ENCODE results near the gene PHACTR4. TPM values are rescaled to one million over a fixed set of nuclear protein-coding genes. Genes with fewer than 3 reads are reported as not detected.

Gene PHACTR4
- total and polyA plus RNA-seq, 9 of the 15 experiments (the other 6 are each of a cell fraction or from before 2014, with no cell fraction given): 6.4 to 43.6 (median 14.2) TPM

- peak overlapping the region; percentile 55 for H3K4me3 ChIP-seq
- in situ Hi-C loops (cut with MboI) (no loop called here), intact Hi-C loops (cut with micrococcal nuclease) (loop anchor here (1.0 to 5.0 kb wide), 2 partner anchors 37 to 122 kb away; no protein-coding TSS in a partner anchor)
- H4K20me1 ChIP-seq (replicated peaks; ENCODE audit: control insufficient read depth, insufficient read depth, low read length): no peaks in the 10 kb centered on the region
- no TSS peak for BruUV-seq (replicated peaks)
- H2AFZ ChIP-seq (ENCODE audit: low read depth, low read length): peak overlapping the region; percentile 97
- peaks cover 56% of the 10 kb centered on the region for H3K79me2 ChIP-seq (ENCODE audit: control insufficient read depth, insufficient read depth, low read length)
- peak overlapping the region; percentile 80 for H3K4me2 ChIP-seq (ENCODE audit: insufficient read depth, low read length)
- ChIA-PET POLR2A (interaction anchor here (0.6 to 4.4 kb wide), 13 partner anchors 11 to 278 kb away, joined by 3 to 26 read pairs (median 5); partner anchors contain the start of genes ATP5IF1, MED18 and RNU11), CTCF (ENCODE audit: low intra/inter-chr PET ratio) (interaction anchor here (0.7 to 1.0 kb wide), 2 partner anchors 9 to 101 kb away, joined by 4 to 7 read pairs; no protein-coding TSS in a partner anchor)
- no peaks in the 10 kb centered on the region for H3K9me1 ChIP-seq (ENCODE audit: control insufficient read depth, insufficient read depth, low read length)
- ATAC-seq (peak; percentile 29), DNase-seq (ENCODE audit: extremely low read depth in 1 of 4, low spot score in 3 of 4) (peak in 2 of 4 experiments; percentile 42 to 55), FAIRE-seq (peak; percentile 32)
- peak overlapping the region; percentile 89 for H3K27ac ChIP-seq (ENCODE audit: extremely low read depth, low read depth, low read length)
- whole genome bisulfite sequencing (ENCODE audit: insufficient coverage, low coverage, missing lambda C conversion rate): 18% methylated on average over 32 of the region's 32 CpGs
- H3K36me3 ChIP-seq (ENCODE audit: control insufficient read depth, insufficient read depth, low read length): peaks cover 7% of the 10 kb centered on the region; the same call in 1 of the 3 replicates
- H3K9me3 ChIP-seq (replicated peaks; ENCODE audit: control insufficient read depth, insufficient read depth, low read depth, low read length): no peaks in the 10 kb centered on the region
- peak overlapping the region; percentile 81 to 95 for H3K9ac ChIP-seq (ENCODE audit: insufficient read depth in 1 of 2, low read depth in 2 of 2, low read length in 2 of 2)
- peaks cover 24 to 33% of the 10 kb centered on the region in 2 experiments for H3K4me1 ChIP-seq (replicated peaks in 1 of 2; ENCODE audit: control insufficient read depth in 2 of 2, insufficient read depth in 2 of 2, low read length in 2 of 2)
- no peaks in the 10 kb centered on the region for H3K27me3 ChIP-seq (ENCODE audit: control insufficient read depth in 2 of 2, insufficient read depth in 2 of 2, low read length in 2 of 2)
- TF ChIP-seq CREBBP (IDR thresholded peaks at IDR 0.05; ENCODE audit: low read depth, low read length): no peak
- TF ChIP-seq NFE2L1 (tag; IDR thresholded peaks at IDR 0.05; ENCODE audit: borderline replicate concordance, low read depth): no peak
- no peak for TF ChIP-seq ZBTB9 (CRISPR knock-in tag; IDR thresholded peaks at IDR 0.05)
- no peak for TF ChIP-seq SAFB2 (IDR thresholded peaks at IDR 0.05; ENCODE audit: borderline replicate concordance, low read depth, low read length, severe bottlenecking)
- TF ChIP-seq THAP12 (CRISPR knock-in tag; IDR thresholded peaks at IDR 0.05): no peak
- no peak for TF ChIP-seq CHD2 (IDR thresholded peaks at IDR 0.05; ENCODE audit: low read depth, low read length)
- TF ChIP-seq HLTF (IDR thresholded peaks at IDR 0.05): no peak
- no peak for TF ChIP-seq ZBTB43 (CRISPR knock-in tag; IDR thresholded peaks at IDR 0.05)
- no peak for TF ChIP-seq TBP (optimal IDR thresholded peaks at IDR 0.05; ENCODE audit: low read depth, low read length)
- no peak for TF ChIP-seq CHCHD3 (CRISPR knock-in tag; IDR thresholded peaks at IDR 0.05)
- TF ChIP-seq YBX1 (IDR thresholded peaks at IDR 0.05): no peak
- no peak for TF ChIP-seq ZNF274 (IDR thresholded peaks at IDR 0.05; ENCODE audit: borderline replicate concordance, low read depth, low read length)
- no peak for TF ChIP-seq NFIC (IDR thresholded peaks at IDR 0.05)
- TF ChIP-seq SPI1 (IDR thresholded peaks at IDR 0.05; ENCODE audit: borderline replicate concordance, low read depth, low read length): no peak
- no peak for TF ChIP-seq EGR1 (conservative IDR thresholded peaks at IDR 0.05)
- no peak for TF ChIP-seq SIRT6 (IDR thresholded peaks at IDR 0.05; ENCODE audit: low read depth, low read length)
- TF ChIP-seq THRAP3 (IDR thresholded peaks at IDR 0.05; ENCODE audit: borderline replicate concordance): no peak
- TF ChIP-seq SMAD2 (IDR thresholded peaks at IDR 0.05; ENCODE audit: low read depth, low read length): no peak
- TF ChIP-seq ILF3 (IDR thresholded peaks at IDR 0.05; ENCODE audit: borderline replicate concordance): no peak
Measured at GRCh38 chr1:28370239-28371009, 884 bp downstream of the PHACTR4 start.

Data from K562 (cell line).